ENCODE results near the gene FCHSD1. TPM values are rescaled to one million over a fixed set of nuclear protein-coding genes. Genes with fewer than 3 reads are reported as not detected.

FCHSD1 gene
- polyA plus RNA-seq, 2 donors, result 10.3 to 16.2 TPM

GRCh38 chr5:141636413-141637122 lies 14.7 kb downstream of the FCHSD1 start, which contains the start of the genes HDAC3 and RELL2:
HDAC3 (minus strand) TSS chr5:141636849; CDS start chr5:141636790, 59 bp downstream.
RELL2 (plus strand) TSS chr5:141636997; CDS start chr5:141638226, 1,229 bp downstream.
- Histone ChIP-seq H3K27ac (ENCODE audit: low read depth in 2 of 2, low read length in 1 of 2) (peak within 1 kb of the TSS; percentile 65 to 94), H3K9me3 (ENCODE audit: control insufficient read depth in 2 of 2, insufficient read depth in 1 of 2, low read depth in 1 of 2, low read length in 1 of 2) (no peaks in the 10 kb centered on the region), H3K27me3 (ENCODE audit: control insufficient read depth in 1 of 2, insufficient read depth in 2 of 2, low read length in 2 of 2) (no peaks in the 10 kb centered on the region), H3K4me1 (ENCODE audit: control insufficient read depth in 2 of 2, insufficient read depth in 2 of 2, low read length in 1 of 2) (peaks cover 4 to 13% of the 10 kb centered on the region in 2 donors), H3K36me3 (ENCODE audit: control insufficient read depth in 2 of 2, insufficient read depth in 2 of 2, low read length in 1 of 2) (peaks cover 0 to 4% of the 10 kb centered on the region in 2 donors), H3K4me3 (ENCODE audit: low read depth in 1 of 2, low read length in 2 of 2) (peak within 1 kb of the TSS; percentile 84 to 96)
- WGBS, 2 donors, result 0 to 1% methylated on average over 55 of the region's 55 CpGs

- 5 to 8% methylated on average over 3 to 4 of the region's 4 CpGs for WGBS, 2 donors
- H3K4me1 ChIP-seq (ENCODE audit: control insufficient read depth in 2 of 2, insufficient read depth in 2 of 2, low read length in 1 of 2), result peaks cover 4 to 13% of the 10 kb centered on the region in 2 donors
Observed at GRCh38 chr5:141636106-141636412, 15.2 kb downstream of the FCHSD1 start.

GRCh38 chr5:141635646-141636045 lies 15.6 kb downstream of the FCHSD1 start:
- Histone ChIP-seq H3K4me3 (ENCODE audit: low read depth in 1 of 2, low read length in 2 of 2) (peak overlapping the region; percentile 84 to 96), H3K27ac (ENCODE audit: low read depth in 2 of 2, low read length in 1 of 2) (peak overlapping the region in 1 of 2 donors; percentile 94), H3K36me3 (ENCODE audit: control insufficient read depth in 2 of 2, insufficient read depth in 2 of 2, low read length in 1 of 2) (peaks cover 0 to 4% of the 10 kb centered on the region in 2 donors), H3K9me3 (ENCODE audit: control insufficient read depth in 2 of 2, insufficient read depth in 1 of 2, low read depth in 1 of 2, low read length in 1 of 2) (no peaks in the 10 kb centered on the region), H3K27me3 (ENCODE audit: control insufficient read depth in 1 of 2, insufficient read depth in 2 of 2, low read length in 2 of 2) (no peaks in the 10 kb centered on the region), H3K4me1 (ENCODE audit: control insufficient read depth in 2 of 2, insufficient read depth in 2 of 2, low read length in 1 of 2) (peaks cover 4 to 13% of the 10 kb centered on the region in 2 donors)
- WGBS, 2 donors, result 55 to 58% methylated on average over 7 of the region's 7 CpGs

More at GRCh38 chr5:141636106-141636412, 15.2 kb downstream of the FCHSD1 start:
- Histone ChIP-seq H3K27me3 (ENCODE audit: control insufficient read depth in 1 of 2, insufficient read depth in 2 of 2, low read length in 2 of 2) (no peaks in the 10 kb centered on the region), H3K36me3 (ENCODE audit: control insufficient read depth in 2 of 2, insufficient read depth in 2 of 2, low read length in 1 of 2) (peaks cover 0 to 4% of the 10 kb centered on the region in 2 donors), H3K4me3 (ENCODE audit: low read depth in 1 of 2, low read length in 2 of 2) (peak overlapping the region; percentile 84 to 96), H3K9me3 (ENCODE audit: control insufficient read depth in 2 of 2, insufficient read depth in 1 of 2, low read depth in 1 of 2, low read length in 1 of 2) (no peaks in the 10 kb centered on the region), H3K27ac (ENCODE audit: low read depth in 2 of 2, low read length in 1 of 2) (peak overlapping the region; percentile 61 to 94)

GRCh38 chr5:141634720-141635119 lies 16.5 kb downstream of the FCHSD1 start:
- H3K36me3 ChIP-seq (ENCODE audit: control insufficient read depth in 2 of 2, insufficient read depth in 2 of 2, low read length in 1 of 2), result peaks cover 3 to 6% of the 10 kb centered on the region in 2 donors
- H3K27me3 ChIP-seq (ENCODE audit: control insufficient read depth in 1 of 2, insufficient read depth in 2 of 2, low read length in 2 of 2), result no peaks in the 10 kb centered on the region
- no peak overlapping the region for H3K27ac ChIP-seq (ENCODE audit: low read depth in 2 of 2, low read length in 1 of 2)
- H3K9me3 ChIP-seq (ENCODE audit: control insufficient read depth in 2 of 2, insufficient read depth in 1 of 2, low read depth in 1 of 2, low read length in 1 of 2), result no peaks in the 10 kb centered on the region
- H3K4me1 ChIP-seq (ENCODE audit: control insufficient read depth in 2 of 2, insufficient read depth in 2 of 2, low read length in 1 of 2), result peaks cover 4 to 13% of the 10 kb centered on the region in 2 donors
- H3K4me3 ChIP-seq (ENCODE audit: low read depth in 1 of 2, low read length in 2 of 2), result no peak overlapping the region
- 89 to 95% methylated on average over 6 of the region's 6 CpGs for WGBS, 2 donors

- no peak overlapping the region for H3K27ac ChIP-seq (ENCODE audit: low read depth in 2 of 2, low read length in 1 of 2)
- no peaks in the 10 kb centered on the region for H3K27me3 ChIP-seq (ENCODE audit: control insufficient read depth in 1 of 2, insufficient read depth in 2 of 2, low read length in 2 of 2)
- no peaks in the 10 kb centered on the region for H3K9me3 ChIP-seq (ENCODE audit: control insufficient read depth in 2 of 2, insufficient read depth in 1 of 2, low read depth in 1 of 2, low read length in 1 of 2)
- H3K36me3 ChIP-seq (ENCODE audit: control insufficient read depth in 2 of 2, insufficient read depth in 2 of 2, low read length in 1 of 2), result peaks cover 7 to 10% of the 10 kb centered on the region in 2 donors
- 77 to 84% methylated on average over 5 of the region's 5 CpGs for WGBS, 2 donors
- H3K4me3 ChIP-seq (ENCODE audit: low read depth in 1 of 2, low read length in 2 of 2), result no peak overlapping the region
- H3K4me1 ChIP-seq (ENCODE audit: control insufficient read depth in 2 of 2, insufficient read depth in 2 of 2, low read length in 1 of 2), result peaks cover 4 to 13% of the 10 kb centered on the region in 2 donors
Observed at GRCh38 chr5:141633871-141634561, 17.2 kb downstream of the FCHSD1 start.

GRCh38 chr5:141632650-141633049 lies 18.6 kb downstream of the FCHSD1 start:
- peaks cover 15 to 21% of the 10 kb centered on the region in 2 donors for H3K36me3 ChIP-seq (ENCODE audit: control insufficient read depth in 2 of 2, insufficient read depth in 2 of 2, low read length in 1 of 2)
- 85 to 88% methylated on average over 2 of the region's 2 CpGs for WGBS, 2 donors
- H3K9me3 ChIP-seq (ENCODE audit: control insufficient read depth in 2 of 2, insufficient read depth in 1 of 2, low read depth in 1 of 2, low read length in 1 of 2), result no peaks in the 10 kb centered on the region
- no peak overlapping the region for H3K4me3 ChIP-seq (ENCODE audit: low read depth in 1 of 2, low read length in 2 of 2)
- H3K27ac ChIP-seq (ENCODE audit: low read depth in 2 of 2, low read length in 1 of 2), result no peak overlapping the region
- H3K4me1 ChIP-seq (ENCODE audit: control insufficient read depth in 2 of 2, insufficient read depth in 2 of 2, low read length in 1 of 2), result peaks cover 4 to 7% of the 10 kb centered on the region in 2 donors
- no peaks in the 10 kb centered on the region for H3K27me3 ChIP-seq (ENCODE audit: control insufficient read depth in 1 of 2, insufficient read depth in 2 of 2, low read length in 2 of 2)

GRCh38 chr5:141630570-141631140 lies 20.6 kb downstream of the FCHSD1 start:
- H3K4me3 ChIP-seq (ENCODE audit: low read depth in 1 of 2, low read length in 2 of 2), result no peak overlapping the region
- no peaks in the 10 kb centered on the region for H3K27me3 ChIP-seq (ENCODE audit: control insufficient read depth in 1 of 2, insufficient read depth in 2 of 2, low read length in 2 of 2)
- peaks cover 18 to 29% of the 10 kb centered on the region in 2 donors for H3K36me3 ChIP-seq (ENCODE audit: control insufficient read depth in 2 of 2, insufficient read depth in 2 of 2, low read length in 1 of 2)
- H3K27ac ChIP-seq (ENCODE audit: low read depth in 2 of 2, low read length in 1 of 2), result no peak overlapping the region
- H3K9me3 ChIP-seq (ENCODE audit: control insufficient read depth in 2 of 2, insufficient read depth in 1 of 2, low read depth in 1 of 2, low read length in 1 of 2), result no peaks in the 10 kb centered on the region
- peaks cover 2 to 5% of the 10 kb centered on the region in 2 donors for H3K4me1 ChIP-seq (ENCODE audit: control insufficient read depth in 2 of 2, insufficient read depth in 2 of 2, low read length in 1 of 2)
- 93 to 97% methylated on average over 5 of the region's 5 CpGs for WGBS, 2 donors

- Histone ChIP-seq H3K27ac (ENCODE audit: low read depth in 2 of 2, low read length in 1 of 2) (no peak overlapping the region), H3K27me3 (ENCODE audit: control insufficient read depth in 1 of 2, insufficient read depth in 2 of 2, low read length in 2 of 2) (no peaks in the 10 kb centered on the region), H3K4me3 (ENCODE audit: low read depth in 1 of 2, low read length in 2 of 2) (no peak overlapping the region), H3K4me1 (ENCODE audit: control insufficient read depth in 2 of 2, insufficient read depth in 2 of 2, low read length in 1 of 2) (no peaks in the 10 kb centered on the region), H3K36me3 (ENCODE audit: control insufficient read depth in 2 of 2, insufficient read depth in 2 of 2, low read length in 1 of 2) (peaks cover 26 to 32% of the 10 kb centered on the region in 2 donors), H3K9me3 (ENCODE audit: control insufficient read depth in 2 of 2, insufficient read depth in 1 of 2, low read depth in 1 of 2, low read length in 1 of 2) (no peaks in the 10 kb centered on the region)
- 97% methylated on average over 6 of the region's 6 CpGs for WGBS, 2 donors
Observed at GRCh38 chr5:141628175-141628788, 22.9 kb downstream of the FCHSD1 start.

GRCh38 chr5:141623611-141624010 lies 27.6 kb downstream of the FCHSD1 start:
- H3K27ac ChIP-seq (ENCODE audit: low read depth in 2 of 2, low read length in 1 of 2), result no peak overlapping the region

More at GRCh38 chr5:141623611-141624010, 27.6 kb downstream of the FCHSD1 start:
- Histone ChIP-seq H3K36me3 (ENCODE audit: control insufficient read depth in 2 of 2, insufficient read depth in 2 of 2, low read length in 1 of 2) (peaks cover 24 to 25% of the 10 kb centered on the region in 2 donors), H3K4me1 (ENCODE audit: control insufficient read depth in 2 of 2, insufficient read depth in 2 of 2, low read length in 1 of 2) (no peaks in the 10 kb centered on the region), H3K4me3 (ENCODE audit: low read depth in 1 of 2, low read length in 2 of 2) (no peak overlapping the region), H3K27me3 (ENCODE audit: control insufficient read depth in 1 of 2, insufficient read depth in 2 of 2, low read length in 2 of 2) (no peaks in the 10 kb centered on the region), H3K9me3 (ENCODE audit: control insufficient read depth in 2 of 2, insufficient read depth in 1 of 2, low read depth in 1 of 2, low read length in 1 of 2) (no peaks in the 10 kb centered on the region)
- 72 to 82% methylated on average over 5 of the region's 5 CpGs for WGBS, 2 donors

Data from esophagus (tissue), 2 donors.